K562 (cell line): ENCODE results near the gene ITGAX. TPM values are rescaled to one million over a fixed set of nuclear protein-coding genes. Genes with fewer than 3 reads are reported as not detected.
A peak's percentile ranks its signal among the peaks of the same experiment; 100 is the strongest.
"Not testable (repeated sequence)": the region's sequence is repeated elsewhere in the genome, so short reads cannot be mapped to it uniquely, and the experiment has no call there.

Experiments
- ATAC-seq: fragments of 200-7000 bp; cut with Tn5 transposase; 3 replicates; pipeline ENCODE4 v1.9.1; 2020; ENCODE audit warnings: moderate library complexity
- BruUV-seq: library from RNA; stranded (reverse); fragments of 400-500 nt; replicated peaks from 2 replicates; lab custom pipeline; 2021; lab: Mats Ljungman, UMichigan
- CTCF ChIA-PET: fragments of 300-600 bp; formaldehyde crosslinking; extraction: SDS; loops from one replicate; lab custom pipeline; 2021; ENCODE audit warnings: low intra/inter-chr PET ratio; lab: Yijun Ruan, JAX
- POLR2A ChIA-PET: fragments of 300-600, 350-650 bp; sonication (Branson Sonifier 250); formaldehyde crosslinking; extraction: SDS; loops from one replicate; lab custom pipeline; 2021; ENCODE audit warnings: antibody characterized with exemption, inconsistent platforms; lab: Yijun Ruan, JAX
- DNase-seq, 4 experiments: peaks; one replicate each; pipeline versions ENCODE4 v3.0.0 to v3.0.0-alpha.2; 2011 to 2018; ENCODE audit warnings: low spot score in 3 of 4, mixed read lengths in 3 of 4; ENCODE audit errors: extremely low read depth in 1 of 4
- FAIRE-seq: peaks from 2 replicates; lab custom pipeline; 2011; peaks lifted over from hg19 to GRCh38; lab: Jason Lieb, UNC
- H2AFZ ChIP-seq: 2 replicates; pipeline ENCODE4 v1.6.0; 2011; ENCODE audit warnings: low read depth, low read length, control low read depth, inconsistent platforms
- H3K27ac ChIP-seq: fragments of 200-600 bp; 3 replicates; pipeline ENCODE4 v1.8.0; 2011; ENCODE audit warnings: low read depth, mild to moderate bottlenecking, control low read depth, inconsistent platforms, low read length, moderate library complexity, mixed read lengths; ENCODE audit errors: extremely low read depth
- H3K27me3 ChIP-seq, 2 experiments: fragments of 300-600 bp in 1 of 2; 2 replicates in 1 of 2; 3 replicates in 1 of 2; pipeline versions ENCODE4 v1.6.0 to v1.8.0; 2011; ENCODE audit warnings: inconsistent platforms in 2 of 2, low read length in 2 of 2, mild to moderate bottlenecking in 1 of 2, mixed read lengths in 1 of 2, moderate library complexity in 1 of 2; ENCODE audit not compliant: control insufficient read depth in 2 of 2, insufficient read depth in 2 of 2
- H3K36me3 ChIP-seq: fragments of 300-600 bp; 3 replicates; pipeline ENCODE4 v1.8.0; 2011; ENCODE audit warnings: mild to moderate bottlenecking, low read length, inconsistent platforms; ENCODE audit not compliant: control insufficient read depth, insufficient read depth
- H3K4me1 ChIP-seq, 2 experiments: fragments of 200-600 bp in 1 of 2; replicated peaks in 1 of 2; 2 replicates in 1 of 2; 3 replicates in 1 of 2; pipeline versions ENCODE4 v1.5.1 to v1.8.0; 2011; ENCODE audit warnings: inconsistent platforms in 2 of 2, low read length in 2 of 2, mild to moderate bottlenecking in 1 of 2, mixed read lengths in 1 of 2, moderate library complexity in 1 of 2; ENCODE audit not compliant: control insufficient read depth in 2 of 2, insufficient read depth in 2 of 2
- H3K4me2 ChIP-seq: 2 replicates; pipeline ENCODE4 v1.6.1; 2011; ENCODE audit warnings: low read length, control low read depth, inconsistent platforms, mixed read lengths; ENCODE audit not compliant: insufficient read depth
- H3K4me3 ChIP-seq: fragments of 200-600 bp; sonication (generic), shearing (Covaris generic); 2 replicates; pipeline ENCODE4 v1.5.1; 2016; ENCODE audit warnings: control low read depth, inconsistent platforms
- H3K79me2 ChIP-seq: fragments of 200-600 bp; 3 replicates; pipeline ENCODE4 v1.8.0; 2011; ENCODE audit warnings: low read length, inconsistent platforms; ENCODE audit not compliant: control insufficient read depth, insufficient read depth
- H3K9ac ChIP-seq, 2 experiments: 2 replicates each; pipeline versions ENCODE4 v1.6.0 to v1.6.1; 2011; ENCODE audit warnings: low read depth in 2 of 2, low read length in 2 of 2, control low read depth in 1 of 2, inconsistent platforms in 1 of 2, mild to moderate bottlenecking in 1 of 2, mixed read lengths in 1 of 2; ENCODE audit not compliant: insufficient read depth in 1 of 2
- H3K9me1 ChIP-seq: one replicate; pipeline ENCODE4 v1.6.0; 2011; ENCODE audit warnings: inconsistent platforms, mild to moderate bottlenecking, low read length, moderate library complexity; ENCODE audit not compliant: control insufficient read depth, insufficient read depth
- H3K9me3 ChIP-seq: replicated peaks from 2 replicates; pipeline ENCODE4 v1.5.1; 2011; ENCODE audit warnings: low read depth, low read length, inconsistent platforms; ENCODE audit not compliant: control insufficient read depth, insufficient read depth
- H4K20me1 ChIP-seq: replicated peaks from 2 replicates; pipeline ENCODE4 v1.6.1; 2011; ENCODE audit warnings: low read length, inconsistent platforms, mixed read lengths; ENCODE audit not compliant: control insufficient read depth, insufficient read depth
- FOXJ2 ChIP-seq: fragments of 200-800 bp; sonication (Bioruptor generic); IDR thresholded peaks from 2 replicates; pipeline ENCODE4 v1.6.1; 2016; ENCODE audit warnings: missing genetic modification characterization, missing compliant biosample characterization
- TAF7 ChIP-seq: fragments of 450-650 bp; IDR thresholded peaks from 2 replicates; pipeline ENCODE4 v1.6.1; 2016; ENCODE audit warnings: missing genetic modification characterization, missing compliant biosample characterization
- WGBS: fragments of 100-300 bp; shearing (Covaris generic); methylation state at CpG from one replicate; pipeline ENCODE4 v1.1.6; 2016; ENCODE audit warnings: low coverage, mixed read lengths; ENCODE audit not compliant: insufficient coverage; ENCODE audit errors: missing lambda C conversion rate; 5-methylcytosine and 5-hydroxymethylcytosine counted together
- in situ Hi-C: fragments of 300-500 bp; cut with MboI; formaldehyde crosslinking; loops from 4 replicates; pipeline ENCODE4 v1.15.0; 2018; ENCODE audit warnings: inconsistent platforms, mixed read lengths
- intact Hi-C: fragments of 100-400 bp; cut with micrococcal nuclease; formaldehyde crosslinking; loops from 2 replicates; pipeline ENCODE4 v1.14.2; 2022
- polyA plus RNA-seq, 8 experiments: library from polyadenylated mRNA; depleted of rRNA in 4 of 8; stranded (reverse) in 5 of 8; unstranded in 3 of 8; fragments of >200 nt; fragmentation: Nextera tagmentation in 2 of 8; fragmentation: Illumina TruSeq in 1 of 8; extraction: Ambion mirVana in 2 of 8; extraction: Trizol in 1 of 8; gene quantifications; 2 replicates each; pipeline versions ENCODE4 v1.2.1 to v1.2.3, GENCODE V29; 2011 to 2014; ENCODE audit warnings: inconsistent platforms in 1 of 8, missing spikeins in 1 of 8
- total RNA-seq, 7 experiments: library from RNA; depleted of rRNA in 6 of 7; stranded (reverse); fragments of >200 nt in 6 of 7; fragmentation: Illumina TruSeq in 2 of 7; extraction: Trizol in 2 of 7; gene quantifications; 2 replicates each; pipeline versions ENCODE4 v1.2.1 to v1.2.3, GENCODE V29; 2011 to 2021; ENCODE audit warnings: low replicate concordance in 1 of 7
- TF ChIP-seq, protein P1 (sequence below), 2 experiments: IDR thresholded peaks; 2 replicates each; pipeline ENCODE4 v1.6.1; 2012; ENCODE audit warnings: improper control_type of control experiment in 2 of 2, low read depth in 2 of 2, low read length in 2 of 2, borderline replicate concordance in 1 of 2
- TF ChIP-seq, protein P2 (sequence below): fragments of 150-350 bp; conservative IDR thresholded peaks from 2 replicates; pipeline ENCODE4 v1.6.1; 2014; ENCODE audit warnings: low read length

Gene ITGAX
- total and polyA plus RNA-seq, 9 of the 15 experiments (the other 6 are each of a cell fraction or from before 2014, with no cell fraction given), result 0.03 to 0.58 (median 0.14) TPM

DNA sequence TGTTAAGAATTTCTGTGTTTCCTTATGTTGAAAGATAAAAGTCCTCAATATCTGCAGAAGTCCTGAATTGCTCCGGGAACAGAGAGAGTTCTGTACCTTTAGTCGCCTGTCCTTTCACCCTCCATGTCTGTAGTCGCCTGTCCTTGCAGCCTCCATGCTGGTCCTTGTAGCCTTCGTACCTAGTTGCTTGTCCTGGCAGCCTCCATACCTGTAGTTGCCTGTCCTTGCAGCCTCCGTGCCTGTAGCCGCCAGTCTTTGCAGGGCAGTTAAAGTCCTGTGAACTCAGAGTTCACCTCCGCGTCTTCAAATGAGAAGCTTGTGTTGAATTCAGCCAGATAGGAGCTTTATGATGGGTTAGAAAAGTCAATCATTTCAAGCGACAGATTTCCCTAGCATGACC lies 19.5 kb upstream of the ITGAX start:
- H3K4me1 ChIP-seq, result peaks cover 0 to 14% of the 10 kb centered on the region in 2 experiments; a peak in 1 of 5 replicates
- H2AFZ ChIP-seq, result no peak overlapping the region
- no peak overlapping the region for H3K27ac ChIP-seq
- ChIA-PET POLR2A (no interaction called here), CTCF (no interaction called here)
- H3K79me2 ChIP-seq, result no peaks in the 10 kb centered on the region
- peak in 2 of 4 experiments; percentile 1 for DNase-seq
- intact Hi-C loops (no loop called here), in situ Hi-C loops (no loop called here)
- under 1% methylated on average over 9 of the region's 9 CpGs for WGBS
- H3K4me3 ChIP-seq, result no peak overlapping the region
- no peak for ATAC-seq
- FAIRE-seq, result no peak
- no peak overlapping the region for H3K4me2 ChIP-seq
- H4K20me1 ChIP-seq, result no peaks in the 10 kb centered on the region
- H3K9me1 ChIP-seq, result no peaks in the 10 kb centered on the region
- peaks cover 19 to 52% of the 10 kb centered on the region in 2 experiments; a peak in 4 of 5 replicates for H3K27me3 ChIP-seq
- H3K9me3 ChIP-seq, result no peaks in the 10 kb centered on the region
- no peak overlapping the region for H3K9ac ChIP-seq
- BruUV-seq, result no TSS peak
- TF ChIP-seq, protein P1, sequence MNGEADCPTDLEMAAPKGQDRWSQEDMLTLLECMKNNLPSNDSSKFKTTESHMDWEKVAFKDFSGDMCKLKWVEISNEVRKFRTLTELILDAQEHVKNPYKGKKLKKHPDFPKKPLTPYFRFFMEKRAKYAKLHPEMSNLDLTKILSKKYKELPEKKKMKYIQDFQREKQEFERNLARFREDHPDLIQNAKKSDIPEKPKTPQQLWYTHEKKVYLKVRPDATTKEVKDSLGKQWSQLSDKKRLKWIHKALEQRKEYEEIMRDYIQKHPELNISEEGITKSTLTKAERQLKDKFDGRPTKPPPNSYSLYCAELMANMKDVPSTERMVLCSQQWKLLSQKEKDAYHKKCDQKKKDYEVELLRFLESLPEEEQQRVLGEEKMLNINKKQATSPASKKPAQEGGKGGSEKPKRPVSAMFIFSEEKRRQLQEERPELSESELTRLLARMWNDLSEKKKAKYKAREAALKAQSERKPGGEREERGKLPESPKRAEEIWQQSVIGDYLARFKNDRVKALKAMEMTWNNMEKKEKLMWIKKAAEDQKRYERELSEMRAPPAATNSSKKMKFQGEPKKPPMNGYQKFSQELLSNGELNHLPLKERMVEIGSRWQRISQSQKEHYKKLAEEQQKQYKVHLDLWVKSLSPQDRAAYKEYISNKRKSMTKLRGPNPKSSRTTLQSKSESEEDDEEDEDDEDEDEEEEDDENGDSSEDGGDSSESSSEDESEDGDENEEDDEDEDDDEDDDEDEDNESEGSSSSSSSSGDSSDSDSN (IDR thresholded peaks at IDR 0.05; ENCODE audit: borderline replicate concordance in 1 of 2, low read depth in 2 of 2, low read length in 2 of 2), result no peak
- TF ChIP-seq FOXJ2 (no peak), TAF7 (no peak)
- TF ChIP-seq, protein P2, sequence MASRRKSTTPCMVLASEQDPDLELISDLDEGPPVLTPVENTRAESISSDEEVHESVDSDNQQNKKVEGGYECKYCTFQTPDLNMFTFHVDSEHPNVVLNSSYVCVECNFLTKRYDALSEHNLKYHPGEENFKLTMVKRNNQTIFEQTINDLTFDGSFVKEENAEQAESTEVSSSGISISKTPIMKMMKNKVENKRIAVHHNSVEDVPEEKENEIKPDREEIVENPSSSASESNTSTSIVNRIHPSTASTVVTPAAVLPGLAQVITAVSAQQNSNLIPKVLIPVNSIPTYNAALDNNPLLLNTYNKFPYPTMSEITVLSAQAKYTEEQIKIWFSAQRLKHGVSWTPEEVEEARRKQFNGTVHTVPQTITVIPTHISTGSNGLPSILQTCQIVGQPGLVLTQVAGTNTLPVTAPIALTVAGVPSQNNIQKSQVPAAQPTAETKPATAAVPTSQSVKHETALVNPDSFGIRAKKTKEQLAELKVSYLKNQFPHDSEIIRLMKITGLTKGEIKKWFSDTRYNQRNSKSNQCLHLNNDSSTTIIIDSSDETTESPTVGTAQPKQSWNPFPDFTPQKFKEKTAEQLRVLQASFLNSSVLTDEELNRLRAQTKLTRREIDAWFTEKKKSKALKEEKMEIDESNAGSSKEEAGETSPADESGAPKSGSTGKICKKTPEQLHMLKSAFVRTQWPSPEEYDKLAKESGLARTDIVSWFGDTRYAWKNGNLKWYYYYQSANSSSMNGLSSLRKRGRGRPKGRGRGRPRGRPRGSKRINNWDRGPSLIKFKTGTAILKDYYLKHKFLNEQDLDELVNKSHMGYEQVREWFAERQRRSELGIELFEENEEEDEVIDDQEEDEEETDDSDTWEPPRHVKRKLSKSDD, result no peak
- no peaks in the 10 kb centered on the region for H3K36me3 ChIP-seq

DNA sequence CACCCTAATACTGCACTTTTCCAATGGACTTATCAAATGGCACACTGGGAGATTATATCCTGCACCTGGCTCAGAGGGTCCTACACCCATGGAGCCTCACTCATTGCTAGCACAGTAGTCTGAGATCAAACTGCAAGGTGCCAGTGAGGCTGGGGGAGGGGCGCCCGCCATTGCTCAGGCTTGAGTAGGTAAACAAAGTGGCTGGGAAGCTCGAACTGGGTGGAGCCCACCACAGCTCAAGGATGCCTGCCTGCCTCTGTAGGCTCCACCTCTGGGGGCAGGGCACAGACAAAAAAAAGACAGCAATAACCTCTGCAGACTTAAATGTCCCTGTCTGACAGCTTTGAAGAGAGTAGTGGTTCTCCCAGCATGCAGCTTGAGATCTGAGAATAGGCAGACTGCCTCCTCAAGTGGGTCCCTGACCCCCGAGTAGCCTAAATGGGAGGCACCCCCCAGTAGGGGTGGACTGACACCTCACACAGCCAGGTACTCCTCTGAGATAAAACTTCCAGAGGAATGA lies 16.8 kb upstream of the ITGAX start:
- DNase-seq, H4K20me1 ChIP-seq, FAIRE-seq, H3K36me3 ChIP-seq, CTCF ChIA-PET, H3K79me2 ChIP-seq, H3K4me2 ChIP-seq, ATAC-seq, H3K4me3 ChIP-seq, H3K9me3 ChIP-seq, in situ Hi-C loops, intact Hi-C loops, H3K27ac ChIP-seq, H3K9me1 ChIP-seq, BruUV-seq, H3K4me1 ChIP-seq, H2AFZ ChIP-seq, H3K9ac ChIP-seq: not testable (repeated sequence)
- POLR2A ChIA-PET, result interaction anchor here (0.6 kb wide), 2 partner anchors 136 to 224 kb away, joined by 3 read pairs; no protein-coding TSS in a partner anchor
- peaks cover 14 to 39% of the 10 kb centered on the region in 2 experiments; a peak in 4 of 5 replicates for H3K27me3 ChIP-seq
- 0% methylated on average over 4 of the region's 4 CpGs for WGBS
